ENCODE measurements around the gene FHIT. TPM values are rescaled to one million over a fixed set of nuclear protein-coding genes. Genes with fewer than 3 reads are reported as not detected.

FHIT gene
- total RNA-seq, 4 donors from 2014 or later = 0.72 to 5.2 (median 2.1) TPM

GRCh38 chr3:60363817-60364216, 887.4 kb downstream of the FHIT start:
- ATAC-seq (no peak), DNase-seq (no peak)
- H3K27me3 ChIP-seq = no peaks in the 10 kb centered on the region
- no peak overlapping the region for H3K27ac ChIP-seq
- H3K9me3 ChIP-seq = no peaks in the 10 kb centered on the region
- intact Hi-C loops (cut with DNase I; ENCODE audit: low total_unique reads) (no loop called here), in situ Hi-C loops (cut with MboI; ENCODE audit: low sequenced_read_pairs in 4 of 4) (no loop called here)
- no peaks in the 10 kb centered on the region for H3K4me1 ChIP-seq
- H3K4me3 ChIP-seq = no peak overlapping the region
- H3K36me3 ChIP-seq = no peaks in the 10 kb centered on the region
- no peak for TF ChIP-seq CTCF (IDR thresholded peaks at IDR 0.05 in 4 of 5, conservative IDR thresholded peaks at IDR 0.05 in 1 of 5)
- no peak for TF ChIP-seq POLR2A (IDR thresholded peaks at IDR 0.05)

GRCh38 chr3:60355825-60356224, 895.4 kb downstream of the FHIT start:
- H3K4me1 ChIP-seq = no peaks in the 10 kb centered on the region
- H3K27me3 ChIP-seq = no peaks in the 10 kb centered on the region
- no peaks in the 10 kb centered on the region for H3K36me3 ChIP-seq
- ATAC-seq = no peak
- H3K9me3 ChIP-seq = no peaks in the 10 kb centered on the region
- intact Hi-C loops (cut with DNase I; ENCODE audit: low total_unique reads) (no loop called here), in situ Hi-C loops (cut with MboI; ENCODE audit: low sequenced_read_pairs in 4 of 4) (no loop called here)
- H3K4me3 ChIP-seq = no peak overlapping the region
- no peak for TF ChIP-seq POLR2A (IDR thresholded peaks at IDR 0.05)
- TF ChIP-seq CTCF (IDR thresholded peaks at IDR 0.05 in 4 of 5, conservative IDR thresholded peaks at IDR 0.05 in 1 of 5) = no peak
- no peak overlapping the region for H3K27ac ChIP-seq
- no peak for DNase-seq

- Histone ChIP-seq H3K27me3 (no peaks in the 10 kb centered on the region), H3K9me3 (no peaks in the 10 kb centered on the region), H3K4me3 (no peak overlapping the region), H3K36me3 (no peaks in the 10 kb centered on the region), H3K27ac (no peak overlapping the region), H3K4me1 (no peaks in the 10 kb centered on the region)
- no peak for TF ChIP-seq CTCF (IDR thresholded peaks at IDR 0.05 in 4 of 5, conservative IDR thresholded peaks at IDR 0.05 in 1 of 5)
- no peak for TF ChIP-seq POLR2A (IDR thresholded peaks at IDR 0.05)
- in situ Hi-C loops (cut with MboI; ENCODE audit: low sequenced_read_pairs in 4 of 4) = no loop called here
- no peak for ATAC-seq
- no peak for DNase-seq
- intact Hi-C loops (cut with DNase I; ENCODE audit: low total_unique reads) = no loop called here
Observed at GRCh38 chr3:60351481-60351880, 899.8 kb downstream of the FHIT start.

- in situ Hi-C loops (cut with MboI; ENCODE audit: low sequenced_read_pairs in 4 of 4) = no loop called here
Observed at GRCh38 chr3:60344340-60344739, 906.9 kb downstream of the FHIT start.

More at GRCh38 chr3:60344340-60344739, 906.9 kb downstream of the FHIT start:
- Histone ChIP-seq H3K4me1 (no peaks in the 10 kb centered on the region), H3K27me3 (no peaks in the 10 kb centered on the region), H3K9me3 (no peaks in the 10 kb centered on the region), H3K36me3 (no peaks in the 10 kb centered on the region), H3K27ac (no peak overlapping the region), H3K4me3 (no peak overlapping the region)
- ATAC-seq (no peak), DNase-seq (no peak)
- intact Hi-C loops (cut with DNase I; ENCODE audit: low total_unique reads) = no loop called here
- TF ChIP-seq CTCF (IDR thresholded peaks at IDR 0.05 in 4 of 5, conservative IDR thresholded peaks at IDR 0.05 in 1 of 5) (no peak), POLR2A (IDR thresholded peaks at IDR 0.05) (no peak)
